B cell (primary cell): Measurements from ENCODE around the gene HK2. TPM values are rescaled to one million over a fixed set of nuclear protein-coding genes. Genes with fewer than 3 reads are reported as not detected.

ENCODE experiments used
- ATAC-seq: fragments of 200-7000 bp; cut with Tn5 transposase; one replicate; pipeline ENCODE4 v1.10.0; 2021; ENCODE audit warnings: low read depth, mild to moderate bottlenecking, moderate number of reproducible peaks, moderate library complexity
- CTCF ChIA-PET: fragments of 350-600 bp; sonication (Branson Sonifier 250); formaldehyde crosslinking; loops from one replicate; lab custom pipeline; 2021; ENCODE audit warnings: antibody characterized with exemption, inconsistent platforms; lab: Charles Lee
- POLR2A ChIA-PET: fragments of 350-600 bp; sonication (Branson Sonifier 250); formaldehyde crosslinking; loops from one replicate; lab custom pipeline; 2021; ENCODE audit warnings: antibody characterized with exemption; lab: Charles Lee
- DNase-seq: peaks from one replicate; pipeline ENCODE4 v3.0.0; 2013
- H2AFZ ChIP-seq: 2 replicates; pipeline ENCODE4 v1.6.1; 2012; ENCODE audit warnings: mild to moderate bottlenecking, low read depth, low read length; ENCODE audit not compliant: insufficient read depth, poor library complexity, severe bottlenecking
- H3K27ac ChIP-seq, 2 donors: 1 replicate in 1 of 2; 2 replicates in 1 of 2; pipeline ENCODE4 v1.5.1; 2012 to 2013; ENCODE audit warnings: low read length in 2 of 2, mild to moderate bottlenecking in 2 of 2, moderate library complexity in 1 of 2
- H3K27me3 ChIP-seq, 4 experiments: fragments of 200-600 bp in 1 of 4; sonication (generic) in 1 of 4; replicated peaks in 1 of 4; 1 replicate in 2 of 4; 2 replicates in 2 of 4; pipeline versions ENCODE4 v1.6.1 to v1.7.0; 2013 to 2016; ENCODE audit warnings: low read length in 3 of 4, mild to moderate bottlenecking in 2 of 4, mixed read lengths in 1 of 4, moderate library complexity in 1 of 4; ENCODE audit not compliant: insufficient read depth in 4 of 4, control insufficient read depth in 3 of 4; ENCODE audit errors: control extremely low read depth in 1 of 4
- H3K36me3 ChIP-seq, 2 experiments: replicated peaks in 1 of 2; 1 replicate in 1 of 2; 2 replicates in 1 of 2; pipeline versions ENCODE4 v1.6.1 to v1.7.1; 2013; ENCODE audit warnings: low read length in 1 of 2; ENCODE audit not compliant: insufficient read depth in 2 of 2, control insufficient read depth in 1 of 2; ENCODE audit errors: control extremely low read depth in 1 of 2, extremely low read depth in 1 of 2
- H3K4me1 ChIP-seq, 2 donors: fragments of 200-600 bp in 1 of 2; sonication (generic) in 1 of 2; 1 replicate in 1 of 2; 2 replicates in 1 of 2; pipeline versions ENCODE4 v1.5.1 to v1.6.1; 2013 to 2017; ENCODE audit warnings: low read length in 2 of 2; ENCODE audit not compliant: control insufficient read depth in 2 of 2, insufficient read depth in 2 of 2
- H3K4me2 ChIP-seq: replicated peaks from 2 replicates; pipeline ENCODE3; 2012; ENCODE audit warnings: mild to moderate bottlenecking, low read depth, low read length; ENCODE audit not compliant: poor library complexity, severe bottlenecking
- H3K4me3 ChIP-seq, 5 experiments: fragments of 200-600 bp in 1 of 5; sonication (generic) in 1 of 5; 1 replicate in 3 of 5; 2 replicates in 2 of 5; pipeline versions ENCODE4 v1.5.1 to v1.7.0; 2011 to 2016; ENCODE audit warnings: low read length in 4 of 5, mild to moderate bottlenecking in 4 of 5, low read depth in 2 of 5, control low read depth in 1 of 5, moderate library complexity in 1 of 5; ENCODE audit not compliant: insufficient read depth in 1 of 5; ENCODE audit errors: control extremely low read depth in 1 of 5, extremely low read depth in 1 of 5
- H3K79me2 ChIP-seq: fragments of 200-600 bp; sonication (generic); one replicate; pipeline ENCODE4 v1.6.0; 2016; ENCODE audit warnings: low read length; ENCODE audit not compliant: control insufficient read depth, insufficient read depth
- H3K9ac ChIP-seq: fragments of 200-600 bp; sonication (generic); 2 replicates; pipeline ENCODE4 v1.6.1; 2017; ENCODE audit warnings: mild to moderate bottlenecking, low read length, moderate library complexity
- H3K9me3 ChIP-seq, 3 donors: one replicate each; pipeline versions ENCODE4 v1.6.1 to v1.7.1; 2013; ENCODE audit warnings: low read length in 2 of 3; ENCODE audit not compliant: control insufficient read depth in 2 of 3, insufficient read depth in 1 of 3; ENCODE audit errors: control extremely low read depth in 1 of 3
- H4K20me1 ChIP-seq: 2 replicates; pipeline ENCODE4 v1.6.0; 2012; ENCODE audit warnings: mild to moderate bottlenecking, low read length; ENCODE audit not compliant: insufficient read depth, control insufficient read depth, poor library complexity, severe bottlenecking
- H3K27ac Mint-ChIP-seq: one replicate; pipeline ENCODE4 v1.8.0; 2021; ENCODE audit warnings: mixed read lengths
- H3K27me3 Mint-ChIP-seq: one replicate; pipeline ENCODE4 v1.8.0; 2021; ENCODE audit warnings: mixed read lengths
- H3K4me1 Mint-ChIP-seq: one replicate; pipeline ENCODE4 v1.8.0; 2021; ENCODE audit warnings: mixed read lengths
- H3K4me3 Mint-ChIP-seq: one replicate; pipeline ENCODE4 v1.8.0; 2021; ENCODE audit warnings: mixed read lengths
- H3K9me3 Mint-ChIP-seq: one replicate; pipeline ENCODE4 v1.8.0; 2022; ENCODE audit warnings: mixed read lengths; ENCODE audit not compliant: insufficient read depth
- EZH2 ChIP-seq: IDR thresholded peaks from 2 replicates; pipeline ENCODE4 v1.6.1; 2012; ENCODE audit warnings: borderline replicate concordance, low read depth, mild to moderate bottlenecking, moderate library complexity, low read length; ENCODE audit not compliant: insufficient read depth, poor library complexity, severe bottlenecking
- WGBS: methylation state at CpG from one replicate; pipeline ENCODE4 v1.1.5; 2013; ENCODE audit warnings: missing lambda C conversion rate; ENCODE audit not compliant: insufficient coverage; 5-methylcytosine and 5-hydroxymethylcytosine counted together
- intact Hi-C: fragments of 100-400 bp; cut with micrococcal nuclease; formaldehyde crosslinking; loops from one replicate; pipeline ENCODE4 v1.10.0; 2022
- polyA plus RNA-seq: library from polyadenylated mRNA; depleted of rRNA; stranded (reverse); fragments of >200 nt; gene quantifications from 2 replicates; pipeline ENCODE4 v1.2.3, GENCODE V29; 2012
- total RNA-seq, 2 donors: library from RNA; stranded (reverse); fragments of 120-200 nt in 1 of 2; gene quantifications; 1 replicate in 1 of 2; 2 replicates in 1 of 2; pipeline versions ENCODE4 v1.2.3 to v1.2.4, GENCODE V29; 2013 to 2022
- TF ChIP-seq, protein P1 (sequence below): fragments of 200-600 bp; IDR thresholded peaks from one replicate; pipeline ENCODE4 v1.8.0; 2022; ENCODE audit warnings: antibody characterized with exemption, mild to moderate bottlenecking

The HK2 gene
- total and polyA plus RNA-seq, 2 donors (not counting 1 experiment from before 2014, with no cell fraction given) = 5.0 to 5.7 TPM

DNA sequence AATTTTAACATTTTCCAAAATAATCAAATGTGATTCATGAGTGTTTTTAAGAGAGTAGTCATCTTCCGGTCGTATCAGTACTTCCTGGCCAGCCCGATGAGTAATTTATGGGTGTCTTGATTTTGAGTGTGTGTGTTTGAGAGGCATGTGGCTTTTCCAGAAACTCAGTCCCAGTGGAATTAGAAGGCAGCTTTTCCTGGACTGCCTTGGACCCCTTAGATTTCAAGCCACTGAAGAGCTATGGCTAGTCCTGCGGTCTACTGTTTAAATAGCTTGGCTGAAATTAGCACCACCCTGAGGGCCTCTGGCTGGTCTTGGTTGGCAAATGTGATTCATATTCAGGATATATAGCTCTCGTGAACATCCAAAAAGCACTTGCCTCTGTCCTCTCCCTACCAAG lies 59.4 kb downstream of the HK2 start:
- no peaks in the 10 kb centered on the region for H4K20me1 ChIP-seq
- H3K36me3 ChIP-seq = peaks cover 22 to 26% of the 10 kb centered on the region in 2 experiments
- H3K79me2 ChIP-seq = no peaks in the 10 kb centered on the region
- H3K27me3 ChIP-seq = no peaks in the 10 kb centered on the region
- H3K4me2 ChIP-seq = no peak overlapping the region
- no peak for TF ChIP-seq EZH2
- TF ChIP-seq, protein P1, sequence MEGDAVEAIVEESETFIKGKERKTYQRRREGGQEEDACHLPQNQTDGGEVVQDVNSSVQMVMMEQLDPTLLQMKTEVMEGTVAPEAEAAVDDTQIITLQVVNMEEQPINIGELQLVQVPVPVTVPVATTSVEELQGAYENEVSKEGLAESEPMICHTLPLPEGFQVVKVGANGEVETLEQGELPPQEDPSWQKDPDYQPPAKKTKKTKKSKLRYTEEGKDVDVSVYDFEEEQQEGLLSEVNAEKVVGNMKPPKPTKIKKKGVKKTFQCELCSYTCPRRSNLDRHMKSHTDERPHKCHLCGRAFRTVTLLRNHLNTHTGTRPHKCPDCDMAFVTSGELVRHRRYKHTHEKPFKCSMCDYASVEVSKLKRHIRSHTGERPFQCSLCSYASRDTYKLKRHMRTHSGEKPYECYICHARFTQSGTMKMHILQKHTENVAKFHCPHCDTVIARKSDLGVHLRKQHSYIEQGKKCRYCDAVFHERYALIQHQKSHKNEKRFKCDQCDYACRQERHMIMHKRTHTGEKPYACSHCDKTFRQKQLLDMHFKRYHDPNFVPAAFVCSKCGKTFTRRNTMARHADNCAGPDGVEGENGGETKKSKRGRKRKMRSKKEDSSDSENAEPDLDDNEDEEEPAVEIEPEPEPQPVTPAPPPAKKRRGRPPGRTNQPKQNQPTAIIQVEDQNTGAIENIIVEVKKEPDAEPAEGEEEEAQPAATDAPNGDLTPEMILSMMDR = no peak
- H3K4me1 ChIP-seq = no peaks in the 10 kb centered on the region
- H3K27ac ChIP-seq = no peak overlapping the region
- Mint-ChIP-seq H3K9me3 (peaks cover 10% of the 10 kb centered on the region), H3K27me3 (no peaks in the 10 kb centered on the region), H3K27ac (no peak overlapping the region), H3K4me3 (no peak overlapping the region), H3K4me1 (no peaks in the 10 kb centered on the region)
- CTCF ChIA-PET = no interaction called here
- H3K9me3 ChIP-seq = peaks cover 0 to 10% (median 0%) of the 10 kb centered on the region in 3 donors
- no peak overlapping the region for H3K4me3 ChIP-seq
- no peak overlapping the region for H2AFZ ChIP-seq
- DNase-seq (no peak), ATAC-seq (no peak)
- intact Hi-C loops = no loop called here
- WGBS = 92% methylated on average over 4 of the region's 5 CpGs
- POLR2A ChIA-PET = no interaction called here
- no peak overlapping the region for H3K9ac ChIP-seq

DNA sequence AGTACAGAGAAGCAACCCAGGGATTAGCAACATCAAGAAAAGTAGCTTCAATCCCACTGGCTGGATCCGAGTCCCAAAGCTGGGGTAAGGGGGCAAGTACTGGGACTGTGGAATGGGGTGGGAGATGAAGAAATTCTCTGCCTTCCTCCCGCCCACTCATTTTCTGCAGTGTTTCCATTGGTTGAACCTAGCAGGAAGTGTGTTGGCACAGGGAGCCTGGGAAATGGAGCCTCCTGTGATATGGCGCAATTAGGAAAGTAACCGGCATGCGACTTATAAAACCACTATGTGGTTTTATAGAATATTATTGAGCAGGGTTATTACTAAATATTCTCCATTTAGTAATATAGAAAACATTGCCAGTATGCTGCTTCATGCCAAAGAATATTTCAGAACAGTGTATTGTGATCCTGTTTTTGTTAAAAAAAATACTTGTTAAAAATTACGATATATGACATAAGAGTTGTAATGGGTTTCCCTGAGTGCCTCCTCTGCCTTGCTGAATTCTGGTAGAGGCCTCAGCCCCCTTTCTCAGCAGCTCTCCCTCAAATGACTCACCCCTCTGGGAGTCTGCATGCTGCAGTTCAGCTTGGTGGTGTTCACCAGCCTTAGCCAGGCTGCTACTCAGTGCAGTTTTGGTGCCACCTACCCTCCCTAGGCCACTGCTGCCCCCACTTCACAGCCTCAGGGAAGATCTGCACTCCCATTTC lies 60.5 kb downstream of the HK2 start:
- H4K20me1 ChIP-seq = no peaks in the 10 kb centered on the region
- 100% methylated on average over 1 of the region's 6 CpGs for WGBS
- Mint-ChIP-seq H3K4me3 (no peak overlapping the region), H3K9me3 (peaks cover 11% of the 10 kb centered on the region), H3K27ac (no peak overlapping the region), H3K27me3 (no peaks in the 10 kb centered on the region), H3K4me1 (no peaks in the 10 kb centered on the region)
- no peak for TF ChIP-seq EZH2
- TF ChIP-seq, protein P1 = no peak
- H3K4me3 ChIP-seq = no peak overlapping the region
- intact Hi-C loops = no loop called here
- H3K4me1 ChIP-seq = no peaks in the 10 kb centered on the region
- H3K79me2 ChIP-seq = no peaks in the 10 kb centered on the region
- H3K36me3 ChIP-seq = peaks cover 17 to 22% of the 10 kb centered on the region in 2 experiments
- CTCF ChIA-PET = no interaction called here
- H3K27ac ChIP-seq = no peak overlapping the region
- H3K27me3 ChIP-seq = no peaks in the 10 kb centered on the region
- DNase-seq (no peak), ATAC-seq (no peak)
- H3K9me3 ChIP-seq = peaks cover 0 to 10% (median 0%) of the 10 kb centered on the region in 3 donors
- H3K4me2 ChIP-seq = no peak overlapping the region
- no peak overlapping the region for H2AFZ ChIP-seq
- POLR2A ChIA-PET = no interaction called here
- no peak overlapping the region for H3K9ac ChIP-seq
